ENCODE results near the gene SH3RF3.

SH3RF3 gene

DNA sequence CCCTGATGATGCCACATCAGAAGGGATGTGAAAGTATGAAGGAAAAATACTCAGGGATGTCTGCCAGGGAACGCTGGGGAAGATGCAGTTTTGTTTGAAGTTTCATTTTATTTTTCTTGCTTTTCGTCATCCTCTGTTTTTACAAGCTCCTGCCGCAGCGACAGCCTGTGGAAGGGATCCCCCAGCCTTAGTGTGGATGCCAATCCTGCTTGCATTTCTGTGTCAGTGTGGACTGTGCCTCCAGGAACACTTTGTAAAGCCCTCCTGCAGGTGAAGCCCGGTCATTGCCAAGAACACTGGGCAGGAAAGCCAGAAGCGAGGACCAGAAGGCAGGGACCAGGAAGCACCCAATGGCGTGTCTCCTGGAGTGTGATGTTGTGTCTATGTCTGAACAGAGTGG, 250.5 kb downstream of the SH3RF3 start:
- no peak for TF ChIP-seq GLIS3 (CRISPR knock-in tag; IDR thresholded peaks at IDR 0.05)
- TF ChIP-seq, protein P1, sequence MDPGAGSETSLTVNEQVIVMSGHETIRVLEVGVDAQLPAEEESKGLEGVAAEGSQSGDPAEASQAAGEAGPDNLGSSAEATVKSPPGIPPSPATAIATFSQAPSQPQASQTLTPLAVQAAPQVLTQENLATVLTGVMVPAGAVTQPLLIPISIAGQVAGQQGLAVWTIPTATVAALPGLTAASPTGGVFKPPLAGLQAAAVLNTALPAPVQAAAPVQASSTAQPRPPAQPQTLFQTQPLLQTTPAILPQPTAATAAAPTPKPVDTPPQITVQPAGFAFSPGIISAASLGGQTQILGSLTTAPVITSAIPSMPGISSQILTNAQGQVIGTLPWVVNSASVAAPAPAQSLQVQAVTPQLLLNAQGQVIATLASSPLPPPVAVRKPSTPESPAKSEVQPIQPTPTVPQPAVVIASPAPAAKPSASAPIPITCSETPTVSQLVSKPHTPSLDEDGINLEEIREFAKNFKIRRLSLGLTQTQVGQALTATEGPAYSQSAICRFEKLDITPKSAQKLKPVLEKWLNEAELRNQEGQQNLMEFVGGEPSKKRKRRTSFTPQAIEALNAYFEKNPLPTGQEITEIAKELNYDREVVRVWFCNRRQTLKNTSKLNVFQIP (CRISPR knock-in tag; IDR thresholded peaks at IDR 0.05; ENCODE audit: borderline replicate concordance, low read depth) = no peak
- TF ChIP-seq TCF4 (CRISPR knock-in tag; IDR thresholded peaks at IDR 0.05; ENCODE audit: borderline replicate concordance) = no peak
- TF ChIP-seq, protein P2, sequence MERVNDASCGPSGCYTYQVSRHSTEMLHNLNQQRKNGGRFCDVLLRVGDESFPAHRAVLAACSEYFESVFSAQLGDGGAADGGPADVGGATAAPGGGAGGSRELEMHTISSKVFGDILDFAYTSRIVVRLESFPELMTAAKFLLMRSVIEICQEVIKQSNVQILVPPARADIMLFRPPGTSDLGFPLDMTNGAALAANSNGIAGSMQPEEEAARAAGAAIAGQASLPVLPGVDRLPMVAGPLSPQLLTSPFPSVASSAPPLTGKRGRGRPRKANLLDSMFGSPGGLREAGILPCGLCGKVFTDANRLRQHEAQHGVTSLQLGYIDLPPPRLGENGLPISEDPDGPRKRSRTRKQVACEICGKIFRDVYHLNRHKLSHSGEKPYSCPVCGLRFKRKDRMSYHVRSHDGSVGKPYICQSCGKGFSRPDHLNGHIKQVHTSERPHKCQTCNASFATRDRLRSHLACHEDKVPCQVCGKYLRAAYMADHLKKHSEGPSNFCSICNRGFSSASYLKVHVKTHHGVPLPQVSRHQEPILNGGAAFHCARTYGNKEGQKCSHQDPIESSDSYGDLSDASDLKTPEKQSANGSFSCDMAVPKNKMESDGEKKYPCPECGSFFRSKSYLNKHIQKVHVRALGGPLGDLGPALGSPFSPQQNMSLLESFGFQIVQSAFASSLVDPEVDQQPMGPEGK (CRISPR knock-in tag; IDR thresholded peaks at IDR 0.05; ENCODE audit: borderline replicate concordance) = no peak
- TF ChIP-seq PPARA (CRISPR knock-in tag; IDR thresholded peaks at IDR 0.05; ENCODE audit: borderline replicate concordance) = no peak
- no peak for TF ChIP-seq ZNF565 (CRISPR knock-in tag; conservative IDR thresholded peaks at IDR 0.05; ENCODE audit: low read depth)
- TF ChIP-seq BACH2 (CRISPR knock-in tag; IDR thresholded peaks at IDR 0.05; ENCODE audit: borderline replicate concordance) = no peak
- TF ChIP-seq, protein P3, sequence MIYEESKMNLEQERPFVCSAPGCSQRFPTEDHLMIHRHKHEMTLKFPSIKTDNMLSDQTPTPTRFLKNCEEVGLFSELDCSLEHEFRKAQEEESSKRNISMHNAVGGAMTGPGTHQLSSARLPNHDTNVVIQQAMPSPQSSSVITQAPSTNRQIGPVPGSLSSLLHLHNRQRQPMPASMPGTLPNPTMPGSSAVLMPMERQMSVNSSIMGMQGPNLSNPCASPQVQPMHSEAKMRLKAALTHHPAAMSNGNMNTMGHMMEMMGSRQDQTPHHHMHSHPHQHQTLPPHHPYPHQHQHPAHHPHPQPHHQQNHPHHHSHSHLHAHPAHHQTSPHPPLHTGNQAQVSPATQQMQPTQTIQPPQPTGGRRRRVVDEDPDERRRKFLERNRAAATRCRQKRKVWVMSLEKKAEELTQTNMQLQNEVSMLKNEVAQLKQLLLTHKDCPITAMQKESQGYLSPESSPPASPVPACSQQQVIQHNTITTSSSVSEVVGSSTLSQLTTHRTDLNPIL (CRISPR knock-in tag; IDR thresholded peaks at IDR 0.05; ENCODE audit: low read depth) = no peak
- TF ChIP-seq, protein P4, sequence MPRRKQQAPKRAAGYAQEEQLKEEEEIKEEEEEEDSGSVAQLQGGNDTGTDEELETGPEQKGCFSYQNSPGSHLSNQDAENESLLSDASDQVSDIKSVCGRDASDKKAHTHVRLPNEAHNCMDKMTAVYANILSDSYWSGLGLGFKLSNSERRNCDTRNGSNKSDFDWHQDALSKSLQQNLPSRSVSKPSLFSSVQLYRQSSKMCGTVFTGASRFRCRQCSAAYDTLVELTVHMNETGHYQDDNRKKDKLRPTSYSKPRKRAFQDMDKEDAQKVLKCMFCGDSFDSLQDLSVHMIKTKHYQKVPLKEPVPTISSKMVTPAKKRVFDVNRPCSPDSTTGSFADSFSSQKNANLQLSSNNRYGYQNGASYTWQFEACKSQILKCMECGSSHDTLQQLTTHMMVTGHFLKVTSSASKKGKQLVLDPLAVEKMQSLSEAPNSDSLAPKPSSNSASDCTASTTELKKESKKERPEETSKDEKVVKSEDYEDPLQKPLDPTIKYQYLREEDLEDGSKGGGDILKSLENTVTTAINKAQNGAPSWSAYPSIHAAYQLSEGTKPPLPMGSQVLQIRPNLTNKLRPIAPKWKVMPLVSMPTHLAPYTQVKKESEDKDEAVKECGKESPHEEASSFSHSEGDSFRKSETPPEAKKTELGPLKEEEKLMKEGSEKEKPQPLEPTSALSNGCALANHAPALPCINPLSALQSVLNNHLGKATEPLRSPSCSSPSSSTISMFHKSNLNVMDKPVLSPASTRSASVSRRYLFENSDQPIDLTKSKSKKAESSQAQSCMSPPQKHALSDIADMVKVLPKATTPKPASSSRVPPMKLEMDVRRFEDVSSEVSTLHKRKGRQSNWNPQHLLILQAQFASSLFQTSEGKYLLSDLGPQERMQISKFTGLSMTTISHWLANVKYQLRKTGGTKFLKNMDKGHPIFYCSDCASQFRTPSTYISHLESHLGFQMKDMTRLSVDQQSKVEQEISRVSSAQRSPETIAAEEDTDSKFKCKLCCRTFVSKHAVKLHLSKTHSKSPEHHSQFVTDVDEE (CRISPR knock-in tag; IDR thresholded peaks at IDR 0.05) = no peak
- TF ChIP-seq SNAI2 (CRISPR knock-in tag; IDR thresholded peaks at IDR 0.05) = no peak
- TF ChIP-seq ZFP30 (CRISPR knock-in tag; IDR thresholded peaks at IDR 0.05) = no peak
- TF ChIP-seq ISL1 (CRISPR knock-in tag; IDR thresholded peaks at IDR 0.05) = no peak
- TF ChIP-seq CSDC2 (CRISPR knock-in tag; IDR thresholded peaks at IDR 0.05) = no peak
- TF ChIP-seq, protein P5, sequence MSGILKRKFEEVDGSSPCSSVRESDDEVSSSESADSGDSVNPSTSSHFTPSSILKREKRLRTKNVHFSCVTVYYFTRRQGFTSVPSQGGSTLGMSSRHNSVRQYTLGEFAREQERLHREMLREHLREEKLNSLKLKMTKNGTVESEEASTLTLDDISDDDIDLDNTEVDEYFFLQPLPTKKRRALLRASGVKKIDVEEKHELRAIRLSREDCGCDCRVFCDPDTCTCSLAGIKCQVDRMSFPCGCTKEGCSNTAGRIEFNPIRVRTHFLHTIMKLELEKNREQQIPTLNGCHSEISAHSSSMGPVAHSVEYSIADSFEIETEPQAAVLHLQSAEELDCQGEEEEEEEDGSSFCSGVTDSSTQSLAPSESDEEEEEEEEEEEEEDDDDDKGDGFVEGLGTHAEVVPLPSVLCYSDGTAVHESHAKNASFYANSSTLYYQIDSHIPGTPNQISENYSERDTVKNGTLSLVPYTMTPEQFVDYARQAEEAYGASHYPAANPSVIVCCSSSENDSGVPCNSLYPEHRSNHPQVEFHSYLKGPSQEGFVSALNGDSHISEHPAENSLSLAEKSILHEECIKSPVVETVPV (CRISPR knock-in tag; IDR thresholded peaks at IDR 0.05) = no peak
- TF ChIP-seq RARB (CRISPR knock-in tag; IDR thresholded peaks at IDR 0.05) = no peak
- no peak for TF ChIP-seq ZNF8 (CRISPR knock-in tag; IDR thresholded peaks at IDR 0.05)
- TF ChIP-seq ARNTL (CRISPR knock-in tag; IDR thresholded peaks at IDR 0.05; ENCODE audit: borderline replicate concordance, low read depth) = no peak
- no peak for TF ChIP-seq ZC3H10 (CRISPR knock-in tag; IDR thresholded peaks at IDR 0.05)
- ATAC-seq = no peak

DNA sequence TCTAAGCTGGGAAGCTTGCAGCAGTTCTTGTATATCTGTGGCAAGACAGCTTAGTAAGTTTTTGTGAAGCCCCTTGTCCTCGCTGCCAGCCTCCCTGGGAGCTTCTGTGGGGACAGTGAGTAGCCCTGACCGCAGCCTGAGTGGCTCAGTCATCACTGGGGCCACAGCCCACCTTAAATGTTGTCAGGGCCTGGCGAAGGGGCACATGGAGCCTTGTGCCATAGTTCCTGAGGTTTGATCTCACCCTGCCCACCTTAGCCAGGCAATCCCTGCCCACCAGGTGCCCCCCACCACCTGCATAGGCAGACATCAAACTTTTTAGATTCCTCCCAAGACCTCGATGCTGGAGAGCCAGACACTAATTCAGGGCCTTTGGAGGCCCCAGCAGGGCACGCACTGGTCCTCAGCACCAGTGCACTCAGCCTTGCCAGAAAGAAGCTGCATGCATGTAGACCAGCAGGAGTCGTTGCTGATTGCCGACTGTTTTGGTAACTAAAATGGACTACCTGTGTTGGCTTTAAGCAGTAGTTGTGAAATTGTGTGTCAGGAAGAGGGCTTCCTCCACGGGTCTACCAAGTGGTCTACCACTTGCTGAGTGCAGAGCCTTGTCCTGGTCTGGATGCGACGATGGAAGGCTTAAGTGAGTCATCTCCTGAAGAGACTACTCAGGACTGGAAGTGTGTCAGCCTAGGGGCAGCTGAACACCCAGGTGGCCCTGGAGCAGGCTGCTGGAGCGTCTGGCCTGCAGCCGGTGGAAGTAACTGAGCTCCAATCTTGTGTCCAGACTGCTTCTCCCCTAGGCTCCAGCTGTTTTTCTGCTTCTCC, 251.7 kb downstream of the SH3RF3 start:
- ATAC-seq = peak; percentile 24
- no peak for TF ChIP-seq TCF4 (CRISPR knock-in tag; IDR thresholded peaks at IDR 0.05; ENCODE audit: borderline replicate concordance)
- TF ChIP-seq, protein P5 (CRISPR knock-in tag; IDR thresholded peaks at IDR 0.05) = no peak
- no peak for TF ChIP-seq SNAI2 (CRISPR knock-in tag; IDR thresholded peaks at IDR 0.05)
- TF ChIP-seq, protein P1 (CRISPR knock-in tag; IDR thresholded peaks at IDR 0.05; ENCODE audit: borderline replicate concordance, low read depth) = no peak
- no peak for TF ChIP-seq GLIS3 (CRISPR knock-in tag; IDR thresholded peaks at IDR 0.05)
- TF ChIP-seq, protein P2 (CRISPR knock-in tag; IDR thresholded peaks at IDR 0.05; ENCODE audit: borderline replicate concordance) = no peak
- no peak for TF ChIP-seq BACH2 (CRISPR knock-in tag; IDR thresholded peaks at IDR 0.05; ENCODE audit: borderline replicate concordance)
- no peak for TF ChIP-seq ZC3H10 (CRISPR knock-in tag; IDR thresholded peaks at IDR 0.05)
- TF ChIP-seq, protein P3 (CRISPR knock-in tag; IDR thresholded peaks at IDR 0.05; ENCODE audit: low read depth) = no peak
- no peak for TF ChIP-seq ZFP3 (CRISPR knock-in tag; IDR thresholded peaks at IDR 0.05)
- no peak for TF ChIP-seq ZNF565 (CRISPR knock-in tag; conservative IDR thresholded peaks at IDR 0.05; ENCODE audit: low read depth)
- TF ChIP-seq CSDC2 (CRISPR knock-in tag; IDR thresholded peaks at IDR 0.05) = no peak
- no peak for TF ChIP-seq PPARA (CRISPR knock-in tag; IDR thresholded peaks at IDR 0.05; ENCODE audit: borderline replicate concordance)

Measured in SK-N-SH treated with all-trans-retinoic acid at 6 μM for 48 hours (cell line).